K562 (cell line): ENCODE results near the gene MCM7. TPM values are rescaled to one million over a fixed set of nuclear protein-coding genes. Genes with fewer than 3 reads are reported as not detected.

Experiments used
- ATAC-seq: fragments of 200-7000 bp; cut with Tn5 transposase; 3 replicates; pipeline ENCODE4 v1.9.1; 2020; ENCODE audit warnings: moderate library complexity
- BruUV-seq: library from RNA; stranded (reverse); fragments of 400-500 nt; replicated peaks from 2 replicates; lab custom pipeline; 2021; lab: Mats Ljungman, UMichigan
- CTCF ChIA-PET: fragments of 300-600 bp; formaldehyde crosslinking; extraction: SDS; loops from one replicate; lab custom pipeline; 2021; ENCODE audit warnings: low intra/inter-chr PET ratio; lab: Yijun Ruan, JAX
- POLR2A ChIA-PET: fragments of 300-600, 350-650 bp; sonication (Branson Sonifier 250); formaldehyde crosslinking; extraction: SDS; loops from one replicate; lab custom pipeline; 2021; ENCODE audit warnings: antibody characterized with exemption, inconsistent platforms; lab: Yijun Ruan, JAX
- DNase-seq, 4 experiments: peaks; one replicate each; pipeline versions ENCODE4 v3.0.0 to v3.0.0-alpha.2; 2011 to 2018; ENCODE audit warnings: low spot score in 3 of 4, mixed read lengths in 3 of 4; ENCODE audit errors: extremely low read depth in 1 of 4
- FAIRE-seq: peaks from 2 replicates; lab custom pipeline; 2011; peaks lifted over from hg19 to GRCh38; lab: Jason Lieb, UNC
- H2AFZ ChIP-seq: 2 replicates; pipeline ENCODE4 v1.6.0; 2011; ENCODE audit warnings: low read depth, low read length, control low read depth, inconsistent platforms
- H3K27ac ChIP-seq: fragments of 200-600 bp; 3 replicates; pipeline ENCODE4 v1.8.0; 2011; ENCODE audit warnings: low read depth, mild to moderate bottlenecking, control low read depth, inconsistent platforms, low read length, moderate library complexity, mixed read lengths; ENCODE audit errors: extremely low read depth
- H3K27me3 ChIP-seq, 2 experiments: fragments of 300-600 bp in 1 of 2; 2 replicates in 1 of 2; 3 replicates in 1 of 2; pipeline versions ENCODE4 v1.6.0 to v1.8.0; 2011; ENCODE audit warnings: inconsistent platforms in 2 of 2, low read length in 2 of 2, mild to moderate bottlenecking in 1 of 2, mixed read lengths in 1 of 2, moderate library complexity in 1 of 2; ENCODE audit not compliant: control insufficient read depth in 2 of 2, insufficient read depth in 2 of 2
- H3K36me3 ChIP-seq: fragments of 300-600 bp; 3 replicates; pipeline ENCODE4 v1.8.0; 2011; ENCODE audit warnings: mild to moderate bottlenecking, low read length, inconsistent platforms; ENCODE audit not compliant: control insufficient read depth, insufficient read depth
- H3K4me1 ChIP-seq, 2 experiments: fragments of 200-600 bp in 1 of 2; replicated peaks in 1 of 2; 2 replicates in 1 of 2; 3 replicates in 1 of 2; pipeline versions ENCODE4 v1.5.1 to v1.8.0; 2011; ENCODE audit warnings: inconsistent platforms in 2 of 2, low read length in 2 of 2, mild to moderate bottlenecking in 1 of 2, mixed read lengths in 1 of 2, moderate library complexity in 1 of 2; ENCODE audit not compliant: control insufficient read depth in 2 of 2, insufficient read depth in 2 of 2
- H3K4me2 ChIP-seq: 2 replicates; pipeline ENCODE4 v1.6.1; 2011; ENCODE audit warnings: low read length, control low read depth, inconsistent platforms, mixed read lengths; ENCODE audit not compliant: insufficient read depth
- H3K4me3 ChIP-seq: fragments of 200-600 bp; sonication (generic), shearing (Covaris generic); 2 replicates; pipeline ENCODE4 v1.5.1; 2016; ENCODE audit warnings: control low read depth, inconsistent platforms
- H3K79me2 ChIP-seq: fragments of 200-600 bp; 3 replicates; pipeline ENCODE4 v1.8.0; 2011; ENCODE audit warnings: low read length, inconsistent platforms; ENCODE audit not compliant: control insufficient read depth, insufficient read depth
- H3K9ac ChIP-seq, 2 experiments: 2 replicates each; pipeline versions ENCODE4 v1.6.0 to v1.6.1; 2011; ENCODE audit warnings: low read depth in 2 of 2, low read length in 2 of 2, control low read depth in 1 of 2, inconsistent platforms in 1 of 2, mild to moderate bottlenecking in 1 of 2, mixed read lengths in 1 of 2; ENCODE audit not compliant: insufficient read depth in 1 of 2
- H3K9me1 ChIP-seq: one replicate; pipeline ENCODE4 v1.6.0; 2011; ENCODE audit warnings: inconsistent platforms, mild to moderate bottlenecking, low read length, moderate library complexity; ENCODE audit not compliant: control insufficient read depth, insufficient read depth
- H3K9me3 ChIP-seq: replicated peaks from 2 replicates; pipeline ENCODE4 v1.5.1; 2011; ENCODE audit warnings: low read depth, low read length, inconsistent platforms; ENCODE audit not compliant: control insufficient read depth, insufficient read depth
- H4K20me1 ChIP-seq: replicated peaks from 2 replicates; pipeline ENCODE4 v1.6.1; 2011; ENCODE audit warnings: low read length, inconsistent platforms, mixed read lengths; ENCODE audit not compliant: control insufficient read depth, insufficient read depth
- ATF6 ChIP-seq: sonication (generic); formaldehyde crosslinking; IDR thresholded peaks from 2 replicates; pipeline ENCODE4 v1.4.0; 2020; ENCODE audit warnings: mild to moderate bottlenecking, missing genetic modification reagents
- BRD4 ChIP-seq: fragments of 200-600 bp; sonication (generic); IDR thresholded peaks from 2 replicates; pipeline ENCODE4 v1.6.1; 2017; ENCODE audit warnings: inconsistent platforms
- CEBPG ChIP-seq, 3 experiments: fragments of 200-800 bp in 1 of 3; sonication (Bioruptor generic) in 1 of 3; sonication (generic) in 1 of 3; formaldehyde crosslinking in 1 of 3; IDR thresholded peaks in 2 of 3; conservative IDR thresholded peaks in 1 of 3; 2 replicates each; pipeline versions ENCODE4 v1.6.1 to v1.8.0; 2016 to 2022; ENCODE audit warnings: missing compliant biosample characterization in 2 of 3, missing genetic modification characterization in 2 of 3, mild to moderate bottlenecking in 1 of 3, missing genetic modification reagents in 1 of 3
- CGGBP1 ChIP-seq: fragments of 250-450 bp; sonication (Bioruptor Pico); IDR thresholded peaks from 2 replicates; pipeline ENCODE4 v1.9.0; 2021; ENCODE audit warnings: mild to moderate bottlenecking
- HDGF ChIP-seq: fragments of 450-650 bp; IDR thresholded peaks from 2 replicates; pipeline ENCODE4 v1.6.1; 2016
- MYNN ChIP-seq, 2 experiments: sonication (generic); formaldehyde crosslinking in 1 of 2; IDR thresholded peaks; 2 replicates each; pipeline versions ENCODE4 v1.5.0 to v1.6.1; 2016 to 2020; ENCODE audit warnings: antibody characterized with exemption in 1 of 2, missing genetic modification reagents in 1 of 2
- PRMT5 ChIP-seq: sonication (generic); formaldehyde crosslinking; IDR thresholded peaks from 2 replicates; pipeline ENCODE4 v1.5.0; 2020; ENCODE audit warnings: missing genetic modification reagents
- SIX5 ChIP-seq, 2 experiments: IDR thresholded peaks; 2 replicates each; pipeline ENCODE4 v1.6.1; 2011; ENCODE audit warnings: low read length in 2 of 2, borderline replicate concordance in 1 of 2, low read depth in 1 of 2, mild to moderate bottlenecking in 1 of 2, moderate library complexity in 1 of 2; ENCODE audit not compliant: insufficient read depth in 1 of 2
- STAT5A ChIP-seq: IDR thresholded peaks from 2 replicates; pipeline ENCODE4 v1.6.1; 2012; ENCODE audit warnings: low read length, inconsistent platforms, borderline replicate concordance
- ZNF184 ChIP-seq: sonication (generic); formaldehyde crosslinking; IDR thresholded peaks from 2 replicates; pipeline ENCODE4 v1.5.0; 2020; ENCODE audit warnings: missing genetic modification reagents
- ZNF75A ChIP-seq: fragments of 450-650 bp; formaldehyde crosslinking; IDR thresholded peaks from 2 replicates; pipeline ENCODE4 v1.4.0; 2020; ENCODE audit warnings: mild to moderate bottlenecking
- WGBS: fragments of 100-300 bp; shearing (Covaris generic); methylation state at CpG from one replicate; pipeline ENCODE4 v1.1.6; 2016; ENCODE audit warnings: low coverage, mixed read lengths; ENCODE audit not compliant: insufficient coverage; ENCODE audit errors: missing lambda C conversion rate; 5-methylcytosine and 5-hydroxymethylcytosine counted together
- in situ Hi-C: fragments of 300-500 bp; cut with MboI; formaldehyde crosslinking; loops from 4 replicates; pipeline ENCODE4 v1.15.0; 2018; ENCODE audit warnings: inconsistent platforms, mixed read lengths
- intact Hi-C: fragments of 100-400 bp; cut with micrococcal nuclease; formaldehyde crosslinking; loops from 2 replicates; pipeline ENCODE4 v1.14.2; 2022
- polyA plus RNA-seq, 8 experiments: library from polyadenylated mRNA; depleted of rRNA in 4 of 8; stranded (reverse) in 5 of 8; unstranded in 3 of 8; fragments of >200 nt; fragmentation: Nextera tagmentation in 2 of 8; fragmentation: Illumina TruSeq in 1 of 8; extraction: Ambion mirVana in 2 of 8; extraction: Trizol in 1 of 8; gene quantifications; 2 replicates each; pipeline versions ENCODE4 v1.2.1 to v1.2.3, GENCODE V29; 2011 to 2014; ENCODE audit warnings: inconsistent platforms in 1 of 8, missing spikeins in 1 of 8
- total RNA-seq, 7 experiments: library from RNA; depleted of rRNA in 6 of 7; stranded (reverse); fragments of >200 nt in 6 of 7; fragmentation: Illumina TruSeq in 2 of 7; extraction: Trizol in 2 of 7; gene quantifications; 2 replicates each; pipeline versions ENCODE4 v1.2.1 to v1.2.3, GENCODE V29; 2011 to 2021; ENCODE audit warnings: low replicate concordance in 1 of 7
- TF ChIP-seq, protein P1 (sequence below): fragments of 250-450 bp; sonication (Bioruptor Pico); IDR thresholded peaks from 2 replicates; pipeline ENCODE4 v1.8.0; 2021; ENCODE audit warnings: mild to moderate bottlenecking, moderate library complexity

MCM7 gene
- total and polyA plus RNA-seq, 9 of the 15 experiments (the other 6 are each of a cell fraction or from before 2014, with no cell fraction given) = 329 to 856 (median 437) TPM

- no peak for TF ChIP-seq ZNF75A (CRISPR knock-in tag)
- no peak for TF ChIP-seq CEBPG (CRISPR knock-in tag; IDR thresholded peaks at IDR 0.05)
- TF ChIP-seq CEBPG (tag; conservative IDR thresholded peaks at IDR 0.05 in 1 of 2, IDR thresholded peaks at IDR 0.05 in 1 of 2) = no peak
Measured at GRCh38 chr7:100063376-100063775, 37.8 kb downstream of the MCM7 start (continued).

DNA sequence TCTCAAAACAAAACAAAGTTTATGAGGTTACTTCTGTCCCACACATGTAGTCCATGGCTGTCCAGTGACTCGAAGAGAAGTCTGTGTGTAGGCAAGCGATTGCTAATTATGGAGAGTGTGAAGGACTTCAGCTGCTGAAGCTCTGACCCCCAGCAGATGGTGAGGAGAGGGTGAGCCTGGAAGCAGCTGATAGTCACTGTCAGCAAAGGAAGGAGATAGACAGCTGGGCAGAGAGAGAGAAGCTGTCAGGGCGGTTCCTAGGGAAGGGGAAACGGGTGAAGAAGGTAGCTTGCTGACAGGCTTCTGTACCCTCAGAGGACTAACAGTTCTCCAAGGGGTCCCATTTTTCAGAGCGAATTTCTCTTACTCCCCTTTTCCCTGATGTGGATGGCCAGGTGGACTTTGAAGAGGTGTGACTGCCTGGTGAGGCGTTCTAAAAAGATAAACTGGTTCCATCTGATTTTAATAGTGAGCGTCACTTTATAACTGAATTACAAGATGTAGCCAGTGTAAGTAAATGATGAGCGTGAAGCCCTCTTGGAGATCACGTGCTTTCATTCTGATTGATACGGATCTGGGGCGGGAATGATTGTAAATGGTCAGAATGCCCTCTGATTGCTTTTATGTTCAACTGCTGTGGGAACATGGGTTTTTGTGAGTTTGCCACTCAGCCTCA is 39.5 kb downstream of the MCM7 start:
- H3K79me2 ChIP-seq = no peaks in the 10 kb centered on the region
- POLR2A ChIA-PET = interaction anchor here (0.5 to 1.1 kb wide), 5 partner anchors 11 to 659 kb away, joined by 3 to 7 read pairs (median 5); partner anchors contain the start of gene ZSCAN21
- DNase-seq (peak; percentile 65 to 78 (median 76)), ATAC-seq (peak; percentile 54), FAIRE-seq (peak; percentile 78)
- no peaks in the 10 kb centered on the region for H3K27me3 ChIP-seq
- intact Hi-C loops (no loop called here), in situ Hi-C loops (no loop called here)
- H4K20me1 ChIP-seq = no peaks in the 10 kb centered on the region
- no peak overlapping the region for H2AFZ ChIP-seq
- H3K36me3 ChIP-seq = peaks cover 64% of the 10 kb centered on the region
- H3K4me1 ChIP-seq = peaks cover 5 to 19% of the 10 kb centered on the region in 2 experiments; a peak in 3 of 5 replicates
- peak overlapping the region; percentile 14 for H3K4me2 ChIP-seq
- CTCF ChIA-PET = interaction anchor here (0.5 kb wide), 1 partner anchor 33 kb away, joined by 4 read pairs; no protein-coding TSS in a partner anchor
- no peak overlapping the region; the same call in 2 of the 3 replicates for H3K27ac ChIP-seq
- WGBS = 62% methylated on average over 11 of the region's 11 CpGs
- H3K9ac ChIP-seq = peak overlapping the region in 1 of 2 experiments; percentile 31; a peak in 1 of 4 replicates
- no peaks in the 10 kb centered on the region for H3K9me1 ChIP-seq
- no peak overlapping the region for H3K4me3 ChIP-seq
- H3K9me3 ChIP-seq = no peaks in the 10 kb centered on the region; the same call in 1 of the 2 replicates
- no TSS peak for BruUV-seq
- TF ChIP-seq BRD4 = no peak
- 0 out of 2 replicates have a peak, but pooled peaks have one; percentile 57 for TF ChIP-seq MYNN (IDR thresholded peaks at IDR 0.05)
- no peak for TF ChIP-seq MYNN (CRISPR knock-in tag; IDR thresholded peaks at IDR 0.05)
- TF ChIP-seq ZNF184 (CRISPR knock-in tag) = no peak
- no peak for TF ChIP-seq CGGBP1 (CRISPR knock-in tag)
- TF ChIP-seq ATF6 (CRISPR knock-in tag) = no peak
- TF ChIP-seq PRMT5 (CRISPR knock-in tag) = no peak
- TF ChIP-seq STAT5A = peak; percentile 82
- TF ChIP-seq HDGF = no peak
- no peak for TF ChIP-seq SIX5 (IDR thresholded peaks at IDR 0.05; ENCODE audit: borderline replicate concordance in 1 of 2, insufficient read depth in 1 of 2, low read depth in 1 of 2, low read length in 2 of 2)
- TF ChIP-seq, protein P1, sequence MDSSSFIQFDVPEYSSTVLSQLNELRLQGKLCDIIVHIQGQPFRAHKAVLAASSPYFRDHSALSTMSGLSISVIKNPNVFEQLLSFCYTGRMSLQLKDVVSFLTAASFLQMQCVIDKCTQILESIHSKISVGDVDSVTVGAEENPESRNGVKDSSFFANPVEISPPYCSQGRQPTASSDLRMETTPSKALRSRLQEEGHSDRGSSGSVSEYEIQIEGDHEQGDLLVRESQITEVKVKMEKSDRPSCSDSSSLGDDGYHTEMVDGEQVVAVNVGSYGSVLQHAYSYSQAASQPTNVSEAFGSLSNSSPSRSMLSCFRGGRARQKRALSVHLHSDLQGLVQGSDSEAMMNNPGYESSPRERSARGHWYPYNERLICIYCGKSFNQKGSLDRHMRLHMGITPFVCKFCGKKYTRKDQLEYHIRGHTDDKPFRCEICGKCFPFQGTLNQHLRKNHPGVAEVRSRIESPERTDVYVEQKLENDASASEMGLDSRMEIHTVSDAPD (CRISPR knock-in tag) = no peak
